Heart right ventricle (tissue), 16 donors: Measurements from ENCODE around the gene CCDC194. TPM values are rescaled to one million over a fixed set of nuclear protein-coding genes. Genes with fewer than 3 reads are reported as not detected.

Experiments
- ATAC-seq, 8 donors: fragments of 200-7000 bp; cut with Tn5 transposase; one replicate each; pipeline ENCODE4 v1.9.1; 2020; ENCODE audit warnings: mild to moderate bottlenecking in 8 of 8, moderate library complexity in 8 of 8, moderate number of reproducible peaks in 1 of 8
- DNase-seq, 2 donors: peaks; one replicate each; pipeline ENCODE4 v3.0.0-alpha.2; 2020
- H3K27ac ChIP-seq, 10 donors: fragments of 200-600 bp; sonication (generic) in 2 of 10; one replicate each; pipeline versions ENCODE4 v1.5.0 to v1.8.0; 2020 to 2022; ENCODE audit warnings: mild to moderate bottlenecking in 3 of 10
- H3K27me3 ChIP-seq, 7 donors: fragments of 200-600 bp; one replicate each; pipeline ENCODE4 v1.8.0; 2021 to 2022; ENCODE audit warnings: mild to moderate bottlenecking in 2 of 7
- H3K36me3 ChIP-seq, 9 donors: fragments of 200-600 bp; sonication (generic) in 1 of 9; one replicate each; pipeline versions ENCODE4 v1.5.0 to v1.8.0; 2020 to 2022; ENCODE audit warnings: mild to moderate bottlenecking in 2 of 9
- H3K4me1 ChIP-seq, 9 donors: fragments of 200-600 bp; sonication (generic) in 1 of 9; one replicate each; pipeline versions ENCODE4 v1.5.0 to v1.8.0; 2020 to 2022; ENCODE audit warnings: mild to moderate bottlenecking in 4 of 9
- H3K4me3 ChIP-seq, 10 donors: fragments of 200-600 bp; sonication (generic) in 2 of 10; one replicate each; pipeline versions ENCODE4 v1.5.0 to v1.8.0; 2020 to 2022; ENCODE audit warnings: mild to moderate bottlenecking in 7 of 10, moderate library complexity in 2 of 10
- H3K9me3 ChIP-seq, 11 donors: fragments of 200-600 bp in 10 of 11; sonication (generic) in 2 of 11; one replicate each; pipeline versions ENCODE4 v1.5.0 to v1.8.0; 2013 to 2022; ENCODE audit warnings: mild to moderate bottlenecking in 2 of 11, control low read depth in 1 of 11, moderate library complexity in 1 of 11
- WGBS, 2 donors: extraction: QIAGEN DNeasy Blood & Tissue Kit; methylation state at CpG; one replicate each; pipeline ENCODE4 v1.1.7; 2013; ENCODE audit warnings: inconsistent platforms in 1 of 2; 5-methylcytosine and 5-hydroxymethylcytosine counted together
- intact Hi-C, 10 donors: fragments of 100-400 bp; cut with DNase I; formaldehyde crosslinking; loops; one replicate each; pipeline versions ENCODE4 v1.11.1 to v1.14.2; 2022
- polyA plus RNA-seq, 2 donors: library from polyadenylated mRNA; stranded (reverse); fragments of 200-250 nt; gene quantifications; one replicate each; pipeline ENCODE4 v1.2.3, GENCODE V29; 2013
- total RNA-seq, 10 donors: library from RNA; stranded (reverse); fragmentation: NEBNext Ultra II Directional in 3 of 10; extraction: Animal tissue kit (Norgen Biotek cat#: 25700) in 3 of 10; gene quantifications; one replicate each; pipeline versions ENCODE4 v1.2.1 to v1.2.4, GENCODE V29; 2021 to 2023
- TF ChIP-seq, protein P1 (sequence below), 9 donors: fragments of 200-600 bp; sonication (generic) in 2 of 9; IDR thresholded peaks; one replicate each; pipeline versions ENCODE4 v1.5.0 to v1.8.0; 2021 to 2022; ENCODE audit warnings: antibody characterized with exemption in 9 of 9, mild to moderate bottlenecking in 5 of 9, moderate library complexity in 1 of 9
- donor health status: Arrhythmogenic right ventricular cardiomyopathy.
- donor health status: ischemic (EF 13 %, LVEDD 7.1; RV severe dilation, severe dysfunction).
- donor health status: healthy with polysubstance abuse.
- donor health status: DM: no; HTN: yes; CAD: no.
- donor health status: DM: no; HTN: no; CAD: no.
- donor health status: ischemic (EF 25% LVEDD 6.9; RV normal size, moderate dysfunction).
- donor health status: ischemic (EF 25% LVEDD 5.7; RV mildly dilated, moderate dysfunction).
- donor health status: healthy.
- donor health status: DM: yes; HTN: yes; CAD: no.
- donor health status: Ischemic cardiomyopathy.
- donor health status: ischemic (EF 35%, LVEDD 5.7; RV mildly dilated, moderate dysfunction).
- donor health status: nonischemic (EF 11% LVEDD 7.7; RV severe dilation, severe dysfunction).
- donor health status: DM: yes; HTN: yes; CAD: no.
- donor health status: PGD.
- donor health status: ischemic (EF 29% LVEDD 5.4; RV normal size, mild dysfunction).
- donor health status: nonischemic (EF 23%, LVEDD 6.1; RV moderate dilation, normal function).

CCDC194 gene
- total and polyA plus RNA-seq, 12 donors = 0.44 to 1.0 (median 0.51) TPM; not detected in 8

DNA sequence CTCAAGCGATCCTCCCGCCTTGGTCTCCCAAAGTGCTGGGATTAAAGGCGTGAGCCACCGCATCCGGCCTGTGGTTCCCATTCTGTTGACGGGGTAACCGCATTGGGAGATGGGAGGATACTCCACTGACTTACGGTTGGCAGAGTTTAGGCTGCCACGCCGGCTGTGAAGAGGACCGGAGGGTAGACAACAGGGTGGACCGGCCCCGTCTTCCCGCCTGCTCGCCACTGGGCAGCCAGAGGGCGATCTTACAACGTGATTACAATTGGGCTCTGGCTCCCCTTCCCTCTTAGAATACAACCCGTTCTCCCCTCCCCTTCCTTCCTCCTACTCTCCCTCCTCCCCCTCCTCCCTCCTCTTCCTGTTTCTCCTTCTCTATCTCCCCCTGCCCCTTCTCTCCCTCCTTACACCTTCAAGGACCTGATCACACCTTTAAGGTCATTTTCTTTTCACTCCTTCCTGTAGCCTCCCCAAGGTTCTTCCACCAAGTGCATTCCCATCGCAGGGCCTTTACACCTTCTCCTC lies 957 bp upstream of the CCDC194 start:
- DNase-seq = peak; percentile 47 to 66
- TF ChIP-seq, protein P1, sequence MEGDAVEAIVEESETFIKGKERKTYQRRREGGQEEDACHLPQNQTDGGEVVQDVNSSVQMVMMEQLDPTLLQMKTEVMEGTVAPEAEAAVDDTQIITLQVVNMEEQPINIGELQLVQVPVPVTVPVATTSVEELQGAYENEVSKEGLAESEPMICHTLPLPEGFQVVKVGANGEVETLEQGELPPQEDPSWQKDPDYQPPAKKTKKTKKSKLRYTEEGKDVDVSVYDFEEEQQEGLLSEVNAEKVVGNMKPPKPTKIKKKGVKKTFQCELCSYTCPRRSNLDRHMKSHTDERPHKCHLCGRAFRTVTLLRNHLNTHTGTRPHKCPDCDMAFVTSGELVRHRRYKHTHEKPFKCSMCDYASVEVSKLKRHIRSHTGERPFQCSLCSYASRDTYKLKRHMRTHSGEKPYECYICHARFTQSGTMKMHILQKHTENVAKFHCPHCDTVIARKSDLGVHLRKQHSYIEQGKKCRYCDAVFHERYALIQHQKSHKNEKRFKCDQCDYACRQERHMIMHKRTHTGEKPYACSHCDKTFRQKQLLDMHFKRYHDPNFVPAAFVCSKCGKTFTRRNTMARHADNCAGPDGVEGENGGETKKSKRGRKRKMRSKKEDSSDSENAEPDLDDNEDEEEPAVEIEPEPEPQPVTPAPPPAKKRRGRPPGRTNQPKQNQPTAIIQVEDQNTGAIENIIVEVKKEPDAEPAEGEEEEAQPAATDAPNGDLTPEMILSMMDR (IDR thresholded peaks at IDR 0.05) = peak; percentile 21 to 80 (median 63)
- peaks cover 0 to 44% (median 15%) of the 10 kb centered on the region in 7 donors for H3K27me3 ChIP-seq
- intact Hi-C loops = loop anchor here in 7 of 10 donors (5.0 to 10.0 kb wide), 4 partner anchors 52 to 103 kb away; partner anchors contain the start of genes NXNL1 (in 1 of the 7) and TMEM221 (in 1 of the 7)
- peaks cover 0 to 28% (median 0%) of the 10 kb centered on the region in 9 donors for H3K36me3 ChIP-seq
- H3K4me3 ChIP-seq = no peak overlapping the region
- WGBS, 2 donors = 18 to 22% methylated on average over 18 to 19 of the region's 19 CpGs
- peaks cover 0 to 43% (median 19%) of the 10 kb centered on the region in 9 donors for H3K4me1 ChIP-seq
- H3K27ac ChIP-seq = peak overlapping the region in 1 of 10 donors; percentile 64
- H3K9me3 ChIP-seq = peaks cover 0 to under 1% (median 0%) of the 10 kb centered on the region in 11 donors
- peak in 6 of 8 donors; percentile 12 to 53 (median 44) for ATAC-seq

GRCh38 chr19:17393002-17393401 lies 994 bp downstream of the CCDC194 start:
- no peak overlapping the region for H3K27ac ChIP-seq
- intact Hi-C loops = loop anchor here in 4 of 10 donors (5.0 to 10.0 kb wide), 3 partner anchors 72 to 101 kb away; partner anchors contain the start of gene NXNL1 (in 1 of the 4)
- H3K4me3 ChIP-seq = no peak overlapping the region
- peaks cover 0 to 37% (median 19%) of the 10 kb centered on the region in 9 donors for H3K4me1 ChIP-seq
- TF ChIP-seq, protein P1 (IDR thresholded peaks at IDR 0.05) = no peak
- WGBS, 2 donors = 51 to 53% methylated on average over 2 of the region's 2 CpGs
- ATAC-seq = no peak
- H3K27me3 ChIP-seq = peaks cover 0 to 50% (median 15%) of the 10 kb centered on the region in 7 donors
- peaks cover 0 to 11% (median 0%) of the 10 kb centered on the region in 9 donors for H3K36me3 ChIP-seq
- no peak for DNase-seq
- peaks cover 0 to 12% (median 0%) of the 10 kb centered on the region in 11 donors for H3K9me3 ChIP-seq

DNA sequence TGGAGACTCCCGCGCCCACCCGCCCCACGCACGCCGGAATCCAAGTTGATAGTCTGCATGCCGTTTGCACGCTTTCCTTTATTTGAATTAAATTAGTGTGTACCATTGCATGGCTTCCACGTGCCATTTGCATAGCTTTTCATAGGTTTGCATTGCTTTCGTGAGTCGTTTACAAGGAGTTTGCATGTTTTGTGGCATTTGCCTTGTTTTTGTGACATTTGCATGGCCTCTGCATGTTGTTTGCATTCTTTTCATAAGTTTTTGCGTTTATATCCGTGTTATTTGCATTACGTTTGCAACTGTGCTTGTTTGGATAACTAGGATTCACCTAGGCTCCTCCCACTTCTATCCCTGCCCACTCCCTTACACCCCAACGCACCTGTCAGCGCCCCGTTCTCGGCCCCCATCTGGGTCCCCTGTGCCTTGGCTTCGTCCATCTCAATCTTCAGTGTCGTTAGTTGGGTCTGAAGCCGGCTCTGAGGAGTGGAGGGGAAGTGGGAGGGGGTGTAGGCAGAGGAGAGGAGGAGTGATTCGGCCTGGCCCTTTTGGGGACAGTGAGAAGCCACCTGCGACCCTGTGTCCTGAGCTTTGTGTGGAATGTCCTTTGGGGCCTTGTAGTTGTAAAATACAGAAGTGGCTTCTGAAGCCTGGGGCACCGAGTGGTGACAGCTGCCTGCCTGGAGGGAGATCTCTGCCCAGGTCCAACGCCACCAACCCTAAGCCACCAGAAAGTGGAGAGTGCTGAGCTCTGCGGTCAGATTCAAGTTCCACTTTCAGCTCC lies 2.4 kb downstream of the CCDC194 start:
- intact Hi-C loops = loop anchor here in 5 of 10 donors (1.0 to 10.0 kb wide), 4 partner anchors 28 to 99 kb away; partner anchors contain the start of gene NXNL1 (in 1 of the 5)
- H3K4me1 ChIP-seq = peaks cover 0 to 37% (median 19%) of the 10 kb centered on the region in 9 donors
- no peak for ATAC-seq
- H3K9me3 ChIP-seq = peaks cover 0 to 12% (median 0%) of the 10 kb centered on the region in 11 donors
- WGBS, 2 donors = 11 to 12% methylated on average over 26 of the region's 26 CpGs
- no peak for DNase-seq
- TF ChIP-seq, protein P1 (IDR thresholded peaks at IDR 0.05) = peak in 2 of 9 donors; percentile 2 to 6
- no peaks in the 10 kb centered on the region for H3K36me3 ChIP-seq
- H3K27ac ChIP-seq = peak overlapping the region in 1 of 10 donors; percentile 30
- H3K4me3 ChIP-seq = peak overlapping the region; percentile 16 to 58 (median 51)
- H3K27me3 ChIP-seq = peaks cover 0 to 50% (median 15%) of the 10 kb centered on the region in 7 donors
